Vagina (tissue), 2 donors: ENCODE measurements around the gene SF3B5.

Source experiments
- CTCF ChIP-seq, 3 experiments: fragments of 450-650 bp in 2 of 3; fragments of 200-600 bp in 1 of 3; sonication (generic) in 1 of 3; IDR thresholded peaks; one replicate each; pipeline ENCODE4 v1.5.1; 2017 to 2019; ENCODE audit warnings: antibody characterized with exemption in 3 of 3, mild to moderate bottlenecking in 2 of 3, moderate library complexity in 2 of 3
- POLR2A ChIP-seq, 2 donors: fragments of 450-650 bp; IDR thresholded peaks; one replicate each; pipeline ENCODE4 v1.6.1; 2017; ENCODE audit warnings: antibody characterized with exemption in 2 of 2, mild to moderate bottlenecking in 2 of 2, moderate library complexity in 2 of 2

GRCh38 chr6:144094731-144095133, 641 bp downstream of the SF3B5 start:
- TF ChIP-seq CTCF (IDR thresholded peaks at IDR 0.05) = no peak
- no peak for TF ChIP-seq POLR2A (IDR thresholded peaks at IDR 0.05)
